ENCODE measurements around the gene SCGB2B2.
A peak's percentile ranks its signal among the peaks of the same experiment; 100 is the strongest.
"Not testable (repeated sequence)": the region's sequence is repeated elsewhere in the genome, so short reads cannot be mapped to it uniquely, and the experiment has no call there.

SCGB2B2 gene

DNA sequence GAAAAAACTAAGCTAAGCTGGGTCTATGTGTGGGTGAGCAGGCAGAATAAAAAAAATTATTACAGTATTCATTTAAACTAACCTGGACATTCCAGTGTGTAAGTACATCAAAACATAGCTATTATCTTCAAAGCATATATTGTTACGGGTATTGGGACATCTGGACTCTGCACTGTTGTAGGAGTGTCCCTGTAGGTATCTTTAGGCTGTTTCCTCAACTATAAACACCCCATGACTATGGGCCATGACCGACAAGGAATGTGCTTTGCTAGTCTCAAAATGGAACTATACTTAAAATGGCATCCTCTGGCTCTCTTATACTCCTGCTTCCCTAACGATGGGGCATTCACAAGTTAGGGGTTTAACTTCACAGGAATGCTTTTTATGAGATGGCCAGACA, 3.4 kb downstream of the SCGB2B2 start:
- no peak overlapping the region for H3K27ac ChIP-seq (ENCODE audit: insufficient read depth, low read length, poor library complexity, severe bottlenecking)
- peaks cover 6% of the 10 kb centered on the region for H3K4me1 ChIP-seq (ENCODE audit: control insufficient read depth, insufficient read depth, low read length, poor library complexity, severe bottlenecking)
- no peaks in the 10 kb centered on the region for H3K36me3 ChIP-seq (ENCODE audit: control insufficient read depth, insufficient read depth, low read length)
- no peaks in the 10 kb centered on the region for H3K27me3 ChIP-seq (replicated peaks; ENCODE audit: control insufficient read depth, insufficient read depth, low read length, poor library complexity, severe bottlenecking)
- no peak overlapping the region for H3K4me3 ChIP-seq (ENCODE audit: insufficient read depth, low read depth, low read length, poor library complexity, severe bottlenecking)
- H3K9me3 ChIP-seq (ENCODE audit: control insufficient read depth, low read length): no peaks in the 10 kb centered on the region
- no peak for DNase-seq

DNA sequence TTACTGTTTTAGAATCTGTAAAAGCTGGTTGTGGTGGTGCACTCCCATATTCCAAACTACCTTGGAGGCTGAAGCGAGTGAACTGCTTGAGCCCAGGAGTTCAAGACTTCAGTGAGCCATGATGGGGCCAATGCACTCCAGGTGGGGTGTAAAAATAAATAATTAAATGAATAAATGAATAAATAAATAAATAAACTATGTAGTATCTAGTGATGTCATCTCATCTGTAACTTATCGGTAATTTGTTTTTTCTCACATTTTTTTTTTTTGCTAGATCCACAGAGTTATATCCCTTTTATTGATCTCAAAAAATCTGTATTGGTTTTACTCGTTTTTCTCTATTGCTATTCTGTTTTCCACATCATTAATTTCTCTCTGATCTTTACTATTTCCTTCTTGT, 5.0 kb downstream of the SCGB2B2 start:
- DNase-seq: no peak
- no peaks in the 10 kb centered on the region for H3K9me3 ChIP-seq (ENCODE audit: control insufficient read depth, low read length)
- H3K4me3 ChIP-seq (ENCODE audit: insufficient read depth, low read depth, low read length, poor library complexity, severe bottlenecking): no peak overlapping the region
- H3K4me1 ChIP-seq (ENCODE audit: control insufficient read depth, insufficient read depth, low read length, poor library complexity, severe bottlenecking): peaks cover 6% of the 10 kb centered on the region
- H3K27ac ChIP-seq (ENCODE audit: insufficient read depth, low read length, poor library complexity, severe bottlenecking): no peak overlapping the region
- H3K27me3 ChIP-seq (replicated peaks; ENCODE audit: control insufficient read depth, insufficient read depth, low read length, poor library complexity, severe bottlenecking): no peaks in the 10 kb centered on the region
- H3K36me3 ChIP-seq (ENCODE audit: control insufficient read depth, insufficient read depth, low read length): no peaks in the 10 kb centered on the region

DNA sequence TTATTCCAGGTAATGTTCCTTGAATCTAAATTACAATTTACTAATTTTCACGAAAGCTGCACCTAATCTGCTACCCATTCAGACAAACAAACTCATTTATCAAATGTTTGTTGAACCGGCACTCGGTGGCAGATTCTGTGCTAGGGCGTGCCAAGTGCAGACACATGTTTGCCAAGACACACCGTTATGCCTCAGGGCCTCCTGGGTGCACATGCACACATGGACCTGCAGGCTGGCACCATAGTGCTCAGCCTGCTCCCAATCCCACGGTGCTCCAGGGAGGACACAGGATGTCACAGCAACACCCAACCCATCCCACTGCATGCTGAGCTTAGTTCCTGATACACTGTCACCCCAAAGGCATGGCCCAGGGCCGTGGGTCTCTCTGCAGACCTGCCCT, 7.7 kb downstream of the SCGB2B2 start:
- Histone ChIP-seq H3K27ac (ENCODE audit: insufficient read depth, low read length, poor library complexity, severe bottlenecking) (no peak overlapping the region), H3K36me3 (ENCODE audit: control insufficient read depth, insufficient read depth, low read length) (no peaks in the 10 kb centered on the region), H3K9me3 (ENCODE audit: control insufficient read depth, low read length) (no peaks in the 10 kb centered on the region), H3K4me1 (ENCODE audit: control insufficient read depth, insufficient read depth, low read length, poor library complexity, severe bottlenecking) (no peaks in the 10 kb centered on the region), H3K27me3 (replicated peaks; ENCODE audit: control insufficient read depth, insufficient read depth, low read length, poor library complexity, severe bottlenecking) (no peaks in the 10 kb centered on the region), H3K4me3 (ENCODE audit: insufficient read depth, low read depth, low read length, poor library complexity, severe bottlenecking) (no peak overlapping the region)
- no peak for DNase-seq

DNA sequence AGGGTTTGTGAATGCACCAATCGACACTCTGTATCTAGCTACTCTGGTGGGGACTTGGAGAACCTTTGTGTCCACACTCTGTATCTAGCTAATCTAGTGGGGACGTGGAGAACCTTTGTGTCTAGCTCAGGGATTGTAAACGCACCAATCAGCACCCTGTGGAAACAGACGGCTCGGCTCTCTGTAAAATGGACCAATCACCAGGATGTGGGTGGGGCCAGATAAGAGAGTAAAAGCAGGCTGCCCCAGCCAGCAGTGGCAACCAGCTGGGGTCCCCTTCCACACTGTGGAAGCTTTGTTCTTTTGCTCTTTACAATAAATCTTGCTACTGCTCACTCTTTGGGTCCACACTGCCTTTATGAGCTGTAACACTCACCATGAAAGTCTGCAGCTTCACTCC, 8.3 kb downstream of the SCGB2B2 start:
- not testable (repeated sequence) for H3K9me3 ChIP-seq (ENCODE audit: control insufficient read depth, low read length); H3K4me1 ChIP-seq (ENCODE audit: control insufficient read depth, insufficient read depth, low read length, poor library complexity, severe bottlenecking); H3K36me3 ChIP-seq (ENCODE audit: control insufficient read depth, insufficient read depth, low read length); H3K27ac ChIP-seq (ENCODE audit: insufficient read depth, low read length, poor library complexity, severe bottlenecking); DNase-seq; H3K27me3 ChIP-seq (replicated peaks; ENCODE audit: control insufficient read depth, insufficient read depth, low read length, poor library complexity, severe bottlenecking); H3K4me3 ChIP-seq (ENCODE audit: insufficient read depth, low read depth, low read length, poor library complexity, severe bottlenecking)

DNA sequence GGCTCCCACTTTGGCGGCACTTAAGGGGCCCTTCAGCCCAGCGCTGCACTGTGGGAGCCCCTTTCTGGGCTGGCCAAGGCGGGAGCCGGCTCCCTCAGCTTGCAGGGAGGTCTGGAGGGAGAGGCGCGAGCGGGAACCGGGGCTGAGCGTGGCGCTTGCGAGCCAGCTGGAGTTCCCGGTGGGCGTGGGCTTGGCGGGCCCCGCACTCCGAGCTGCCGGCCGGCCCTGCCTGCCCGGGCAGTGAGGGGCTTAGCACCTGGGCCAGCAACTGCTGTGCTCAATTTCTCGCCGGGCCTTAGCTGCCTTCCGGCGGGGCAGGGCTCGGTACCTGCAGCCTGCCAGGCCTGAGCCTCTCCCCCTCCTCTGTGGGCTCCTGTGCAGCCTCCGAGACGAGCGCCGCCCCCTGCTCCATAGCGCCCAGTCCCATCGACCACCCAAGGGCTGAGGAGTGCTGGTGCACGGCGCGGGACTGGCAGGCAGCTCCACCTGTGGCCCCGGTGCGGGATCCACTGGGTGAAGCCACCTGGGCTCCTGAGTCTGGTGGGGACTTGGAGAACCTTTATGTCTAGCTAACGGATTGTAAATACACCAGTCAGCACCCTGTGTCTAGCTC, 8.8 kb downstream of the SCGB2B2 start:
- H3K27ac ChIP-seq (ENCODE audit: insufficient read depth, low read length, poor library complexity, severe bottlenecking); H3K9me3 ChIP-seq (ENCODE audit: control insufficient read depth, low read length); H3K4me1 ChIP-seq (ENCODE audit: control insufficient read depth, insufficient read depth, low read length, poor library complexity, severe bottlenecking); H3K4me3 ChIP-seq (ENCODE audit: insufficient read depth, low read depth, low read length, poor library complexity, severe bottlenecking); H3K36me3 ChIP-seq (ENCODE audit: control insufficient read depth, insufficient read depth, low read length); H3K27me3 ChIP-seq (replicated peaks; ENCODE audit: control insufficient read depth, insufficient read depth, low read length, poor library complexity, severe bottlenecking); DNase-seq: not testable (repeated sequence)

DNA sequence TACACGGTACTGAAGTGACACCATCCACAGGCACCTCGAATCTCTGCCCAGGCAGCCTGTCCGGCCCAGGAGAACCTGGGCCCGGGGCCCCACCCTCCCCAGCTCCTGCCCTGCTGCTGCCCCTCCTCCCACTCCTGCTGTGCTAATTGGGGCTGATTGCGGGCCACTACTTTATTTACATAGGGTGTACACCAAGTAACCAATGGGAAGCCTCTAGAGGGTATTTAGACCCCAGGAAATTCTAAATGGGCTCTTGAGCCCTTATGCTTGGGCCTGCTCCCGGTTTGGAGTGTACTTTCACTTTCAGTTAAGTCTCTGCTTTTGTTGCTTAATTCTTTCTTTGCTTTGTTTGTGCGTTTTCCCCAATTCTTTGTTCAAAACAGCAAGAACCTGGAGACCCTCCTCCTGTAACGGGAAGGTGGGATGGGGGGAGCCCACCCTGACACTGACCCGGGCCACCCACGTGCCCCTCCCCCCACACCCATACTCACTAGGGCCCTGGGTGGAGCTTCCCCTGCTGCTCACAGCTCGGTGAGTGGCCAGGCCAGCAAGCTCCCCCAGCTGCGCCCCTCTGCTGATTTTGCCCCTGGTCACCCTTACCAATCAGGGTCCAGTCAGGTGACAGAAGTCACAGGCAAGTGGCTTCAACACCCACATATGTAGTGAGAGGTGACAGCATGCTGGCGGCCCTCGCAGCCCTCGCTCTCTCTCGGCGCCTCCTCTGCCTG, 9.4 kb downstream of the SCGB2B2 start:
- H3K4me3 ChIP-seq (ENCODE audit: insufficient read depth, low read depth, low read length, poor library complexity, severe bottlenecking): peak overlapping the region; percentile 36
- no peaks in the 10 kb centered on the region for H3K27me3 ChIP-seq (replicated peaks; ENCODE audit: control insufficient read depth, insufficient read depth, low read length, poor library complexity, severe bottlenecking)
- DNase-seq: no peak
- H3K27ac ChIP-seq (ENCODE audit: insufficient read depth, low read length, poor library complexity, severe bottlenecking): peak overlapping the region; percentile 31
- H3K4me1 ChIP-seq (ENCODE audit: control insufficient read depth, insufficient read depth, low read length, poor library complexity, severe bottlenecking): no peaks in the 10 kb centered on the region
- H3K36me3 ChIP-seq (ENCODE audit: control insufficient read depth, insufficient read depth, low read length): no peaks in the 10 kb centered on the region
- no peaks in the 10 kb centered on the region for H3K9me3 ChIP-seq (ENCODE audit: control insufficient read depth, low read length)

DNA sequence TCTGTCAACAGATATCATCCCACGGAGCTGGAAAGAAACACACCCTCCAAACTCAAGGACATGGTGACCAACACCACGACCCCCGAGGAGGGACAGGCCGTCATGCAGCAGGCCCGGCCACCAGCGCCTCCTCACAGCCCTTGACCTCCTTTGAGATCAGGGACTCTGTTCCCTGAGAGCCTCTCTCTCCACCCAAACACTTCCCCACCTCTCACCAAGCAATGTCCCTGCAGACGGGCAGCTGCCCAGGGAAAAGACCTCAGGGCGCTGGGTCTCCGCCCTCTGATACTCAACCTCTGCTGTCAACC, 10.0 kb downstream of the SCGB2B2 start:
- Histone ChIP-seq H3K36me3 (ENCODE audit: control insufficient read depth, insufficient read depth, low read length) (no peaks in the 10 kb centered on the region), H3K27me3 (replicated peaks; ENCODE audit: control insufficient read depth, insufficient read depth, low read length, poor library complexity, severe bottlenecking) (no peaks in the 10 kb centered on the region), H3K27ac (ENCODE audit: insufficient read depth, low read length, poor library complexity, severe bottlenecking) (no peak overlapping the region), H3K4me1 (ENCODE audit: control insufficient read depth, insufficient read depth, low read length, poor library complexity, severe bottlenecking) (no peaks in the 10 kb centered on the region), H3K9me3 (ENCODE audit: control insufficient read depth, low read length) (no peaks in the 10 kb centered on the region), H3K4me3 (ENCODE audit: insufficient read depth, low read depth, low read length, poor library complexity, severe bottlenecking) (peak overlapping the region; percentile 36)
- no peak for DNase-seq

DNA sequence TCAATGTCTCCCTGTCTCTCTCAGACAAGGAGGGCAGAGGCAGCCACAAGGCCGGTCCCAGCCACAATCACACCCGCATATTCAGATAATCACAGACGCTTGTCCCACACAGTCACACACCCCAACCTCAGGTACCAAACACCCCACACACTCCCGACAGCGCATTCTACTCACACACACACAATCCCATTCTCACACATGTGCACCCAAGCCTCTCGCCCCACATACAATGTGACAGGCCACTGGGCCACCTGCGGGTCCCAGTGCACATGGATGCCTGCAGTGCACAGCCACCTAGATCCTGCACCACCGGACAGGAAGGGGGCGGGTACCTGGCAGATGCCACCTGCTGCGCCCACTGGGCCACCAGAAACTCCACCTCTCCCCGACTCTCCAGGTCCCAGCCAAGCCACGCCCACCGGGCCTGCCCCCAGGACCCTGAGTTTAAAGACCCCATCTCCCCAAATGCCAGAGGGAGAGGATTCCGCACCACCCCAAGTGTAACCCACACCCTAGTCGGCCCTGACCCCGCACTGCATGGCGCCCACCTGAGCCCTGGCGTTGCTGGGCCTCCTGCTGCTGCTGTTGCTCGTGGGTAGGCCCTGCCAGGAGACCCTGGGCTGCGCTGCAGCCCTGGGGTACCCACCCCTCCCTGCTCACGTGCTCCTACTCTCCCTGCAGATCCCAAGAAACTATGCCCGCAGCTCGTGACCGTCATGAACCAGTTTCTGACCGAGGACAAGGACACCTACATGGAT, 10.6 kb downstream of the SCGB2B2 start:
- H3K36me3 ChIP-seq (ENCODE audit: control insufficient read depth, insufficient read depth, low read length): no peaks in the 10 kb centered on the region
- no peak overlapping the region for H3K27ac ChIP-seq (ENCODE audit: insufficient read depth, low read length, poor library complexity, severe bottlenecking)
- no peak for DNase-seq
- H3K9me3 ChIP-seq (ENCODE audit: control insufficient read depth, low read length): no peaks in the 10 kb centered on the region
- H3K4me3 ChIP-seq (ENCODE audit: insufficient read depth, low read depth, low read length, poor library complexity, severe bottlenecking): no peak overlapping the region
- no peaks in the 10 kb centered on the region for H3K27me3 ChIP-seq (replicated peaks; ENCODE audit: control insufficient read depth, insufficient read depth, low read length, poor library complexity, severe bottlenecking)
- H3K4me1 ChIP-seq (ENCODE audit: control insufficient read depth, insufficient read depth, low read length, poor library complexity, severe bottlenecking): no peaks in the 10 kb centered on the region

DNA sequence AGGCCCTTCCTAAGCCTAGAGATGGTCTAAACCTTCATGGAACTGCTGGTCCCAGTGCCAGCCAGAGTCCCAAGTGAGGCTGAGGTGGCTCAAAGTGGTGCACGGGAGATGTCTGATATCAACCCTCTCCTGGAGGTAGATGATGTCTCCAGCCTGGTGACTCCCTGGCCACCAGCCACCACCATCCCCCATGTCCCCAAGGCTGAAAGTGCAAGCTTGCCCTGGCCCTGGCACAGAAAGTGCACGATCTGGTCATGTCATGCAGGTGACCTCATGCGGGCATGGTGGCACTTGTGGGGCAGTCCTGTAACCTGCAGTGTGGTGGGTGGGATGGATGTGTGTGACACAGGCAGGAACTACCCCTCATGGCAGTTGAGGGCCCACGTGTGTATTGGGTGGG, 11.7 kb downstream of the SCGB2B2 start:
- H3K27ac ChIP-seq (ENCODE audit: insufficient read depth, low read length, poor library complexity, severe bottlenecking); H3K9me3 ChIP-seq (ENCODE audit: control insufficient read depth, low read length); H3K36me3 ChIP-seq (ENCODE audit: control insufficient read depth, insufficient read depth, low read length); DNase-seq; H3K4me1 ChIP-seq (ENCODE audit: control insufficient read depth, insufficient read depth, low read length, poor library complexity, severe bottlenecking); H3K4me3 ChIP-seq (ENCODE audit: insufficient read depth, low read depth, low read length, poor library complexity, severe bottlenecking); H3K27me3 ChIP-seq (replicated peaks; ENCODE audit: control insufficient read depth, insufficient read depth, low read length, poor library complexity, severe bottlenecking): not testable (repeated sequence)

DNA sequence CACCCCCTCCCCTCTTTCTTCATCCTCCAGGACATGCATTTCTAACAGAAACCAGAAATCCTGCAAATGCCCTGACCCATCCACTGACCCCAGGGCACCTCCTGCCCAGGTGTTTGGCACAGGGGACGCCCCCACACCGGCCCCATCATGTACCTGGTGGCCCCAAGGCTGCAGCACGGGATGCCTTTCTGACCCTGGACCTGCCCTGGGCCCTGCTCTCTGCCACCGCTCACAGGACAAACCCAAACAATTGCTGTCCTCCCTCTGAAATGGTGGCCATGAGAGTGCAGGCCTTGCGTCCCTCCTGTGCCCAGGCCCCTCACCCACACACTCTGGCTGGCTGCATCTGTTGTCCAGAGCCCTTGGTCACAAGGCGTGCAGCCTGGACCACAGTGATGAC, 12.1 kb downstream of the SCGB2B2 start:
- no peak overlapping the region for H3K4me3 ChIP-seq (ENCODE audit: insufficient read depth, low read depth, low read length, poor library complexity, severe bottlenecking)
- H3K4me1 ChIP-seq (ENCODE audit: control insufficient read depth, insufficient read depth, low read length, poor library complexity, severe bottlenecking): no peaks in the 10 kb centered on the region
- no peaks in the 10 kb centered on the region for H3K9me3 ChIP-seq (ENCODE audit: control insufficient read depth, low read length)
- no peaks in the 10 kb centered on the region for H3K27me3 ChIP-seq (replicated peaks; ENCODE audit: control insufficient read depth, insufficient read depth, low read length, poor library complexity, severe bottlenecking)
- no peaks in the 10 kb centered on the region for H3K36me3 ChIP-seq (ENCODE audit: control insufficient read depth, insufficient read depth, low read length)
- no peak for DNase-seq
- H3K27ac ChIP-seq (ENCODE audit: insufficient read depth, low read length, poor library complexity, severe bottlenecking): no peak overlapping the region
